GM23338 (cell line): ENCODE data around the gene RND3. TPM values are rescaled to one million over a fixed set of nuclear protein-coding genes. Genes with fewer than 3 reads are reported as not detected.

Experiments
- EZH2 ChIP-seq: fragments of 200-600 bp; sonication (generic); IDR thresholded peaks from one replicate; pipeline ENCODE4 v1.8.0; 2017; ENCODE audit warnings: antibody characterized with exemption, mild to moderate bottlenecking, low read depth; ENCODE audit not compliant: unreplicated experiment
- EZH2phosphoT487 ChIP-seq: fragments of 200-600 bp; sonication (generic); IDR thresholded peaks from one replicate; pipeline ENCODE4 v1.8.1; 2018; ENCODE audit warnings: antibody characterized with exemption; ENCODE audit not compliant: unreplicated experiment
- JUNB ChIP-seq: IDR thresholded peaks from one replicate; pipeline ENCODE4 v1.6.1; 2016; ENCODE audit warnings: antibody characterized with exemption; ENCODE audit not compliant: unreplicated experiment
- NANOG ChIP-seq: IDR thresholded peaks from 2 replicates; pipeline ENCODE4 v1.6.1; 2016; ENCODE audit warnings: antibody characterized with exemption, borderline replicate concordance
- POLR2AphosphoS5 ChIP-seq: IDR thresholded peaks from 2 replicates; pipeline ENCODE4 v1.6.1; 2016; ENCODE audit warnings: antibody characterized with exemption, low read depth
- ZNF114 ChIP-seq: fragments of 250-450 bp; sonication (Bioruptor Pico); IDR thresholded peaks from 2 replicates; pipeline ENCODE4 v1.5.0; 2020; ENCODE audit warnings: mild to moderate bottlenecking, moderate library complexity
- ZNF331 ChIP-seq: fragments of 250-450 bp; sonication (Bioruptor Pico); IDR thresholded peaks from 2 replicates; pipeline ENCODE4 v1.5.0; 2020; ENCODE audit warnings: low read depth, mild to moderate bottlenecking, moderate library complexity
- polyA plus RNA-seq: library from polyadenylated mRNA; unstranded; fragments of >200 nt; fragmentation: Nextera tagmentation; extraction: Ambion mirVana; gene quantifications from 2 replicates; pipeline ENCODE4 v1.2.1, GENCODE V29; 2016
- total RNA-seq: library from RNA; depleted of rRNA; stranded (reverse); fragments of >200 nt; shearing (Covaris generic); gene quantifications from 2 replicates; pipeline ENCODE4 v1.2.3, GENCODE V29; 2014
- TF ChIP-seq, protein P1 (sequence below): fragments of 250-450 bp; sonication (Bioruptor Pico); IDR thresholded peaks from 2 replicates; pipeline ENCODE4 v1.5.0; 2020; ENCODE audit warnings: mild to moderate bottlenecking, moderate library complexity
- TF ChIP-seq, protein P2 (sequence below), 2 experiments: fragments of 200-600 bp in 1 of 2; sonication (generic) in 1 of 2; conservative IDR thresholded peaks; 2 replicates each; pipeline versions ENCODE4 v1.5.1 to v1.6.1; 2016 to 2017; ENCODE audit warnings: antibody characterized with exemption in 2 of 2, low read depth in 2 of 2, mild to moderate bottlenecking in 2 of 2, moderate library complexity in 1 of 2
- TF ChIP-seq, protein P3 (sequence below): IDR thresholded peaks from 2 replicates; pipeline ENCODE4 v1.6.1; 2016; ENCODE audit warnings: antibody characterized with exemption
- TF ChIP-seq, protein P4 (sequence below): IDR thresholded peaks from one replicate; pipeline ENCODE4 v1.6.1; 2018; ENCODE audit warnings: antibody characterized with exemption; ENCODE audit not compliant: unreplicated experiment

Gene RND3
- total and polyA plus RNA-seq, 2 experiments from 2014 or later, result 48.2 to 55.3 TPM

DNA sequence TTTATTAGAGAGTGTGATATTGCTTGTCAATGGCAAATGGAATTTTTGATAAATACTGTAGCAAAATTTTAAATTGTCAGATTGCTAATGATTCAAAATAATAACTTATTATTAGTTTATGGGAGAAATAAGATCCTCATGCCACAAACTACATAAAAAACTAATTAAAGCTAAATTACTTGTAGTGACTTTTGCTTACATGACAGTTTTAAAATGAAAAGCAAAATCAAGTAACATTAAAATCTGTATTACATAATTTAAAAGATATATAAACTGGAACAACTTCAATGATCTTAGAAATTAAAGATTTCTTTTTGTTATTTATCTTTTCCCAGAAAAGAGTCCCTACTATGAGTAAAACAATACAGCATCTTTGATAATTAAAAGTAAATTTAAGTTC lies 17.7 kb upstream of the RND3 start (continued):
- TF ChIP-seq, protein P1, sequence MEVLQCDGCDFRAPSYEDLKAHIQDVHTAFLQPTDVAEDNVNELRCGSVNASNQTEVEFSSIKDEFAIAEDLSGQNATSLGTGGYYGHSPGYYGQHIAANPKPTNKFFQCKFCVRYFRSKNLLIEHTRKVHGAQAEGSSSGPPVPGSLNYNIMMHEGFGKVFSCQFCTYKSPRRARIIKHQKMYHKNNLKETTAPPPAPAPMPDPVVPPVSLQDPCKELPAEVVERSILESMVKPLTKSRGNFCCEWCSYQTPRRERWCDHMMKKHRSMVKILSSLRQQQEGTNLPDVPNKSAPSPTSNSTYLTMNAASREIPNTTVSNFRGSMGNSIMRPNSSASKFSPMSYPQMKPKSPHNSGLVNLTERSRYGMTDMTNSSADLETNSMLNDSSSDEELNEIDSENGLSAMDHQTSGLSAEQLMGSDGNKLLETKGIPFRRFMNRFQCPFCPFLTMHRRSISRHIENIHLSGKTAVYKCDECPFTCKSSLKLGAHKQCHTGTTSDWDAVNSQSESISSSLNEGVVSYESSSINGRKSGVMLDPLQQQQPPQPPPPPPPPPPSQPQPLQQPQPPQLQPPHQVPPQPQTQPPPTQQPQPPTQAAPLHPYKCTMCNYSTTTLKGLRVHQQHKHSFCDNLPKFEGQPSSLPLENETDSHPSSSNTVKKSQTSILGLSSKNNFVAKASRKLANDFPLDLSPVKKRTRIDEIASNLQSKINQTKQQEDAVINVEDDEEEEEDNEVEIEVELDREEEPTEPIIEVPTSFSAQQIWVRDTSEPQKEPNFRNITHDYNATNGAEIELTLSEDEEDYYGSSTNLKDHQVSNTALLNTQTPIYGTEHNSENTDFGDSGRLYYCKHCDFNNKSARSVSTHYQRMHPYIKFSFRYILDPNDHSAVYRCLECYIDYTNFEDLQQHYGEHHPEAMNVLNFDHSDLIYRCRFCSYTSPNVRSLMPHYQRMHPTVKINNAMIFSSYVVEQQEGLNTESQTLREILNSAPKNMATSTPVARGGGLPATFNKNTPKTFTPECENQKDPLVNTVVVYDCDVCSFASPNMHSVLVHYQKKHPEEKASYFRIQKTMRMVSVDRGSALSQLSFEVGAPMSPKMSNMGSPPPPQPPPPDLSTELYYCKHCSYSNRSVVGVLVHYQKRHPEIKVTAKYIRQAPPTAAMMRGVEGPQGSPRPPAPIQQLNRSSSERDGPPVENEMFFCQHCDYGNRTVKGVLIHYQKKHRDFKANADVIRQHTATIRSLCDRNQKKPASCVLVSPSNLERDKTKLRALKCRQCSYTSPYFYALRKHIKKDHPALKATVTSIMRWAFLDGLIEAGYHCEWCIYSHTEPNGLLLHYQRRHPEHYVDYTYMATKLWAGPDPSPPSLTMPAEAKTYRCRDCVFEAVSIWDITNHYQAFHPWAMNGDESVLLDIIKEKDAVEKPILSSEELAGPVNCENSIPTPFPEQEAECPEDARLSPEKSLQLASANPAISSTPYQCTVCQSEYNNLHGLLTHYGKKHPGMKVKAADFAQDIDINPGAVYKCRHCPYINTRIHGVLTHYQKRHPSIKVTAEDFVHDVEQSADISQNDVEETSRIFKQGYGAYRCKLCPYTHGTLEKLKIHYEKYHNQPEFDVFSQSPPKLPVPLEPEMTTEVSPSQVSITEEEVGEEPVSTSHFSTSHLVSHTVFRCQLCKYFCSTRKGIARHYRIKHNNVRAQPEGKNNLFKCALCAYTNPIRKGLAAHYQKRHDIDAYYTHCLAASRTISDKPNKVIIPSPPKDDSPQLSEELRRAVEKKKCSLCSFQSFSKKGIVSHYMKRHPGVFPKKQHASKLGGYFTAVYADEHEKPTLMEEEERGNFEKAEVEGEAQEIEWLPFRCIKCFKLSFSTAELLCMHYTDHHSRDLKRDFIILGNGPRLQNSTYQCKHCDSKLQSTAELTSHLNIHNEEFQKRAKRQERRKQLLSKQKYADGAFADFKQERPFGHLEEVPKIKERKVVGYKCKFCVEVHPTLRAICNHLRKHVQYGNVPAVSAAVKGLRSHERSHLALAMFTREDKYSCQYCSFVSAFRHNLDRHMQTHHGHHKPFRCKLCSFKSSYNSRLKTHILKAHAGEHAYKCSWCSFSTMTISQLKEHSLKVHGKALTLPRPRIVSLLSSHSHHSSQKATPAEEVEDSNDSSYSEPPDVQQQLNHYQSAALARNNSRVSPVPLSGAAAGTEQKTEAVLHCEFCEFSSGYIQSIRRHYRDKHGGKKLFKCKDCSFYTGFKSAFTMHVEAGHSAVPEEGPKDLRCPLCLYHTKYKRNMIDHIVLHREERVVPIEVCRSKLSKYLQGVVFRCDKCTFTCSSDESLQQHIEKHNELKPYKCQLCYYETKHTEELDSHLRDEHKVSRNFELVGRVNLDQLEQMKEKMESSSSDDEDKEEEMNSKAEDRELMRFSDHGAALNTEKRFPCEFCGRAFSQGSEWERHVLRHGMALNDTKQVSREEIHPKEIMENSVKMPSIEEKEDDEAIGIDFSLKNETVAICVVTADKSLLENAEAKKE, result no peak
- TF ChIP-seq ZNF331, result no peak
- TF ChIP-seq, protein P2, sequence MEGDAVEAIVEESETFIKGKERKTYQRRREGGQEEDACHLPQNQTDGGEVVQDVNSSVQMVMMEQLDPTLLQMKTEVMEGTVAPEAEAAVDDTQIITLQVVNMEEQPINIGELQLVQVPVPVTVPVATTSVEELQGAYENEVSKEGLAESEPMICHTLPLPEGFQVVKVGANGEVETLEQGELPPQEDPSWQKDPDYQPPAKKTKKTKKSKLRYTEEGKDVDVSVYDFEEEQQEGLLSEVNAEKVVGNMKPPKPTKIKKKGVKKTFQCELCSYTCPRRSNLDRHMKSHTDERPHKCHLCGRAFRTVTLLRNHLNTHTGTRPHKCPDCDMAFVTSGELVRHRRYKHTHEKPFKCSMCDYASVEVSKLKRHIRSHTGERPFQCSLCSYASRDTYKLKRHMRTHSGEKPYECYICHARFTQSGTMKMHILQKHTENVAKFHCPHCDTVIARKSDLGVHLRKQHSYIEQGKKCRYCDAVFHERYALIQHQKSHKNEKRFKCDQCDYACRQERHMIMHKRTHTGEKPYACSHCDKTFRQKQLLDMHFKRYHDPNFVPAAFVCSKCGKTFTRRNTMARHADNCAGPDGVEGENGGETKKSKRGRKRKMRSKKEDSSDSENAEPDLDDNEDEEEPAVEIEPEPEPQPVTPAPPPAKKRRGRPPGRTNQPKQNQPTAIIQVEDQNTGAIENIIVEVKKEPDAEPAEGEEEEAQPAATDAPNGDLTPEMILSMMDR (conservative IDR thresholded peaks at IDR 0.05; ENCODE audit: low read depth in 2 of 2), result no peak
- no peak for TF ChIP-seq ZNF114 (CRISPR knock-in tag)
- TF ChIP-seq, protein P3, sequence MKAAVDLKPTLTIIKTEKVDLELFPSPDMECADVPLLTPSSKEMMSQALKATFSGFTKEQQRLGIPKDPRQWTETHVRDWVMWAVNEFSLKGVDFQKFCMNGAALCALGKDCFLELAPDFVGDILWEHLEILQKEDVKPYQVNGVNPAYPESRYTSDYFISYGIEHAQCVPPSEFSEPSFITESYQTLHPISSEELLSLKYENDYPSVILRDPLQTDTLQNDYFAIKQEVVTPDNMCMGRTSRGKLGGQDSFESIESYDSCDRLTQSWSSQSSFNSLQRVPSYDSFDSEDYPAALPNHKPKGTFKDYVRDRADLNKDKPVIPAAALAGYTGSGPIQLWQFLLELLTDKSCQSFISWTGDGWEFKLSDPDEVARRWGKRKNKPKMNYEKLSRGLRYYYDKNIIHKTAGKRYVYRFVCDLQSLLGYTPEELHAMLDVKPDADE, result no peak
- no peak for TF ChIP-seq EZH2phosphoT487
- TF ChIP-seq, protein P4, sequence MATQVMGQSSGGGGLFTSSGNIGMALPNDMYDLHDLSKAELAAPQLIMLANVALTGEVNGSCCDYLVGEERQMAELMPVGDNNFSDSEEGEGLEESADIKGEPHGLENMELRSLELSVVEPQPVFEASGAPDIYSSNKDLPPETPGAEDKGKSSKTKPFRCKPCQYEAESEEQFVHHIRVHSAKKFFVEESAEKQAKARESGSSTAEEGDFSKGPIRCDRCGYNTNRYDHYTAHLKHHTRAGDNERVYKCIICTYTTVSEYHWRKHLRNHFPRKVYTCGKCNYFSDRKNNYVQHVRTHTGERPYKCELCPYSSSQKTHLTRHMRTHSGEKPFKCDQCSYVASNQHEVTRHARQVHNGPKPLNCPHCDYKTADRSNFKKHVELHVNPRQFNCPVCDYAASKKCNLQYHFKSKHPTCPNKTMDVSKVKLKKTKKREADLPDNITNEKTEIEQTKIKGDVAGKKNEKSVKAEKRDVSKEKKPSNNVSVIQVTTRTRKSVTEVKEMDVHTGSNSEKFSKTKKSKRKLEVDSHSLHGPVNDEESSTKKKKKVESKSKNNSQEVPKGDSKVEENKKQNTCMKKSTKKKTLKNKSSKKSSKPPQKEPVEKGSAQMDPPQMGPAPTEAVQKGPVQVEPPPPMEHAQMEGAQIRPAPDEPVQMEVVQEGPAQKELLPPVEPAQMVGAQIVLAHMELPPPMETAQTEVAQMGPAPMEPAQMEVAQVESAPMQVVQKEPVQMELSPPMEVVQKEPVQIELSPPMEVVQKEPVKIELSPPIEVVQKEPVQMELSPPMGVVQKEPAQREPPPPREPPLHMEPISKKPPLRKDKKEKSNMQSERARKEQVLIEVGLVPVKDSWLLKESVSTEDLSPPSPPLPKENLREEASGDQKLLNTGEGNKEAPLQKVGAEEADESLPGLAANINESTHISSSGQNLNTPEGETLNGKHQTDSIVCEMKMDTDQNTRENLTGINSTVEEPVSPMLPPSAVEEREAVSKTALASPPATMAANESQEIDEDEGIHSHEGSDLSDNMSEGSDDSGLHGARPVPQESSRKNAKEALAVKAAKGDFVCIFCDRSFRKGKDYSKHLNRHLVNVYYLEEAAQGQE, result no peak
- no peak for TF ChIP-seq POLR2AphosphoS5
- no peak for TF ChIP-seq NANOG
- no peak for TF ChIP-seq EZH2
- TF ChIP-seq JUNB, result no peak
